ENCODE results near the gene ASMT. TPM values are rescaled to one million over a fixed set of nuclear protein-coding genes. Genes with fewer than 3 reads are reported as not detected.
"Not testable (repeated sequence)": the region's sequence is repeated elsewhere in the genome, so short reads cannot be mapped to it uniquely, and the experiment has no call there.

ASMT gene
- total and polyA plus RNA-seq, 7 donors: 0.14 to 0.99 TPM; not detected in 5

DNA sequence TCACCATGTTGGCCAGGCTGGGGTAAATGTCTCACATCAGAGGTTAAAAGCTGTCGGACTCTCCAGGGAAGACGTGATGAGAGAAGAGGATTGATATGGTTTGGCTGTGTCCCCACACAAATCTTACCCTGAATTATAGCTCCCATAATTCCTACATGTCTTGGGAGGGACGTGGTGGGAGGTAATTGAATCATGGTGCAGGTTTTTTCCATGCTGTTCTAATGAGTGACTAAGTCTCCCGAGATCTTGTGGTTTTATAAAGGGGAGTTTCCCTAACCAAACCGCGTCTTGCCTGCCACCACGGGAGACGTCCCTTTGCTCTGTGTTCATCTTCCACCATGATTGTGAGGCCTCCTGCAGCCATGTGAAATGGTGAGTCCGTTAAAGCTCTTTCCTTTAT, 64.4 kb downstream of the ASMT start:
- intact Hi-C loops (cut with DNase I): no loop called here
- H3K27me3 ChIP-seq (ENCODE audit: insufficient read depth in 3 of 3, low read length in 2 of 3): no peaks in the 10 kb centered on the region
- no peak overlapping the region for H3K27ac ChIP-seq
- no peaks in the 10 kb centered on the region for H3K36me3 ChIP-seq (ENCODE audit: insufficient read depth in 1 of 2, low read depth in 1 of 2)
- DNase-seq (no peak), ATAC-seq (no peak)
- H3K4me1 ChIP-seq: no peaks in the 10 kb centered on the region
- 41 to 50% (median 45%) methylated on average over 9 of the region's 9 CpGs for WGBS, 3 donors
- TF ChIP-seq, protein P1, sequence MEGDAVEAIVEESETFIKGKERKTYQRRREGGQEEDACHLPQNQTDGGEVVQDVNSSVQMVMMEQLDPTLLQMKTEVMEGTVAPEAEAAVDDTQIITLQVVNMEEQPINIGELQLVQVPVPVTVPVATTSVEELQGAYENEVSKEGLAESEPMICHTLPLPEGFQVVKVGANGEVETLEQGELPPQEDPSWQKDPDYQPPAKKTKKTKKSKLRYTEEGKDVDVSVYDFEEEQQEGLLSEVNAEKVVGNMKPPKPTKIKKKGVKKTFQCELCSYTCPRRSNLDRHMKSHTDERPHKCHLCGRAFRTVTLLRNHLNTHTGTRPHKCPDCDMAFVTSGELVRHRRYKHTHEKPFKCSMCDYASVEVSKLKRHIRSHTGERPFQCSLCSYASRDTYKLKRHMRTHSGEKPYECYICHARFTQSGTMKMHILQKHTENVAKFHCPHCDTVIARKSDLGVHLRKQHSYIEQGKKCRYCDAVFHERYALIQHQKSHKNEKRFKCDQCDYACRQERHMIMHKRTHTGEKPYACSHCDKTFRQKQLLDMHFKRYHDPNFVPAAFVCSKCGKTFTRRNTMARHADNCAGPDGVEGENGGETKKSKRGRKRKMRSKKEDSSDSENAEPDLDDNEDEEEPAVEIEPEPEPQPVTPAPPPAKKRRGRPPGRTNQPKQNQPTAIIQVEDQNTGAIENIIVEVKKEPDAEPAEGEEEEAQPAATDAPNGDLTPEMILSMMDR (IDR thresholded peaks at IDR 0.05): no peak
- H3K9me3 ChIP-seq: no peaks in the 10 kb centered on the region
- H3K4me3 ChIP-seq: no peak overlapping the region

DNA sequence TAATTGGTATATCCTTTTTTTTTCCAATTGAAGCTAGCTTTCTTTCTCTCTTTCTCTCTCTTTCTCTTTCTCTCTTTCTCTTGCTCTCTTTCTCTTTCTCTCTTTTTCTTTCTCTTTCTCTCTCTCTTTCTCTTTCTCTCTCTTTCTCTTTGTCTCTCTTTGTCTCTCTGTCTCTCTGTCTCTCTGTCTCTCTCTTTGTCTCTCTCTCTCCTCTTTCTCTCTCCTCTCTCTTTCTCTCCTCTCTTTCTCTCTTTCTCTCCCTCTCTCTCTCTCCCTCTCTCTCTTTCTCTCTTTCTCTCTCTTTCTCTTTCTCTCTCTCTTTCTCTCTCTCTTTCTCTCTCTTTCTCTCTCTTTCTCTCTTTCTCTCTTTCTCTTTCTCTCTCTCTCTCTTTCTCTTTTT, 66.6 kb downstream of the ASMT start:
- TF ChIP-seq, protein P1 (IDR thresholded peaks at IDR 0.05): no peak
- H3K27me3 ChIP-seq (ENCODE audit: insufficient read depth in 3 of 3, low read length in 2 of 3): no peaks in the 10 kb centered on the region
- H3K4me1 ChIP-seq: no peaks in the 10 kb centered on the region
- H3K27ac ChIP-seq: no peak overlapping the region
- intact Hi-C loops (cut with DNase I): no loop called here
- H3K9me3 ChIP-seq: no peaks in the 10 kb centered on the region
- no peak for DNase-seq
- no peaks in the 10 kb centered on the region for H3K36me3 ChIP-seq (ENCODE audit: insufficient read depth in 1 of 2, low read depth in 1 of 2)
- ATAC-seq: no peak
- no peak overlapping the region for H3K4me3 ChIP-seq

DNA sequence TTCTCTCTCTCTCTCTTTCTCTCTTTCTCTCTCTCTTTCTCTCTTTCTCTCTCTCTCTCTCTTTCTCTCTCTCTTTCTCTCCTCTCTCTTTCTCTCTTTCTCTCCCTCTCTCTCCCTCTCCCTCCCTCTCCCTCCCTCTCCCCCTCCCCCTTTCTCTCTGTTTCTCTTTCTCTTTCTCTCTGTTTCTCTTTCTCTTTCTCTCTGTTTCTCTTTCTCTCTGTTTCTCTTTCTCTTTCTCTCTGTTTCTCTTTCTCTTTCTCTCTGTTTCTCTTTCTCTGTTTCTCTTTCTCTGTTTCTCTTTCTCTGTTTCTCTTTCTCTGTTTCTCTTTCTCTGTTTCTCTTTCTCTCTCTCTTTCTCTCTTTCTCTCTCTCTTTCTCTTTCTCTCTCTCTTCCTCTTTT, 67.0 kb downstream of the ASMT start:
- ATAC-seq; H3K4me1 ChIP-seq; H3K9me3 ChIP-seq; DNase-seq; H3K27ac ChIP-seq; intact Hi-C loops (cut with DNase I); H3K36me3 ChIP-seq (ENCODE audit: insufficient read depth in 1 of 2, low read depth in 1 of 2); H3K4me3 ChIP-seq; H3K27me3 ChIP-seq (ENCODE audit: insufficient read depth in 3 of 3, low read length in 2 of 3): not testable (repeated sequence)

DNA sequence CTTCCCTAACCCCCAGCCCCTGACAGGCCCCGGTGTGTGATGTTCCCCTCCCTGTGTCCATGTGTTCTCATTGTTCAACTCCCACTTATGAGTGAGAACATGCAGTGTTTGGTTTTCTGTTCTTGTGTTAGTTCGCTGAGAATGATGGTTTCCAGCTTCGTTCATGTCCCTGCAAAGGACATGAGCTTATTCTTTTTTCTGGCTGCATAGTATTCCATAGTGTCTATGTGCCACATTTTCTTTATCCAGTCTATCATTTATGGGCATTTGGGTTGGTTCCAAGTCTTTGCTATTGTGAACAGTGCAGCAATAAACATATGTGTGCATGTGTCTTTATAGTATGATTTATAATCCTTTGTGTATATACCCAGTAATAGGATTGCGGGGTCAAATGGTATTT, 67.6 kb downstream of the ASMT start:
- intact Hi-C loops (cut with DNase I); H3K4me3 ChIP-seq; H3K4me1 ChIP-seq; H3K36me3 ChIP-seq (ENCODE audit: insufficient read depth in 1 of 2, low read depth in 1 of 2); H3K9me3 ChIP-seq; H3K27ac ChIP-seq; DNase-seq; ATAC-seq; H3K27me3 ChIP-seq (ENCODE audit: insufficient read depth in 3 of 3, low read length in 2 of 3): not testable (repeated sequence)
- WGBS, 3 donors: 87 to 90% (median 88%) methylated on average over 4 of the region's 4 CpGs

DNA sequence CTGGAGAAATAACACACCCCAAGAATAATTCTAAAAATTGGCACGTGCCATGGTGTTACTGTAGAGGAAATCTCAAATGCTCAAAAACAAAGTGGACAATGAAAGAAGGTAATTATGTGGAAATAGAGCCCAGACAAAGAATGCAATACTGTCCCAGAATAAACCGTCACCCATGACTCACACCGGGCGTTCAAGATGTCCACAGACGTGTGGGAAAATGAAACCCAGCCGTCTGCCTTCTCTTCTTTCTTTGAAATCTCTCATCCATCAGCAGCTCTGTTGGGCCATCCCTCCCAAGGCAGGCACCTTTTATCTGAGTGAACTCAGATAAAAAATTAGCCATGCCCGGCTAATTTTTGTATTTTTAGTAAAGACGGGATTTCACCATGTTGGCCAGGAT, 70.0 kb downstream of the ASMT start:
- H3K36me3 ChIP-seq (ENCODE audit: insufficient read depth in 1 of 2, low read depth in 1 of 2); H3K4me3 ChIP-seq; ATAC-seq; intact Hi-C loops (cut with DNase I); H3K9me3 ChIP-seq; DNase-seq; H3K27ac ChIP-seq; H3K4me1 ChIP-seq; H3K27me3 ChIP-seq (ENCODE audit: insufficient read depth in 3 of 3, low read length in 2 of 3): not testable (repeated sequence)
- WGBS, 3 donors: 78 to 86% (median 84%) methylated on average over 3 of the region's 8 CpGs

DNA sequence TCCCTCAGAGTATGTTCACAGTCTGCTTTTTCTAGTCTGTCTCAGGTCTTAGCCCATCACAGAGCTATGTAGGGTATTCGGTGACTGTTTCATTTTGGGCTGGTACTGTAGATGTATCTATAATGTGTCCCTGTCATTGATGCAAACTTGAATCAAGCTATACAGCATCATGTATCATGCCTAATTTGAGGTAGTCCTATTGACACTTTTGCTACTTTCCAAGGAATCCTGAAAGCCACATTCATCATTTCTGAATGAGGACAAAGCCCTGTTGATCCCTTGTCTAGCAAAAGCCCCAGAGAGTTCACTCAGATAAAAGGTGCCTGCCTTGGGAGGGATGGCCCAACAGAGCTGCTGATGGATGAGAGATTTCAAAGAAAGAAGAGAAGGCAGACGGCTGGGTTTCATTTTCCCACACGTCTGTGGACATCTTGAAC, 70.6 kb downstream of the ASMT start:
- 84 to 96% (median 95%) methylated on average over 1 of the region's 3 CpGs for WGBS, 3 donors
- DNase-seq; intact Hi-C loops (cut with DNase I): not testable (repeated sequence)

DNA sequence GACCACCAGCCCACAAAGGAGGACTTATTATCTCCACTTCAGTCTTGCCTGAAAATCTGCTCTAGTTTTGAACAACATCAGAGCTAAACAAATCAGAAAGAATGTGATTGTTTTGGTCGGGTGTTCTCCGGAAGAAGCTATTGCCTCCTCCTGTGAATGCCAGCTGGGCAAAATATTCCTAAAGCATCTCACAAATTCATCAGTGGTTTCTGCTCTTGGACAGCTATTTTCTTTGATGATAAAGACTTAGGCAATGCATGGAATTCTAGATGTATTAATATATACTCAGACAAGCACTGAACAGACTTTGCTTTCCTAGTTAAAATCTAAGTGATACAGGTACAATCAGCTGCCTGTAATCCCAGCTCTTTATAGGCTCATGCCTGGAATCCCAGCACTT, 71.8 kb downstream of the ASMT start:
- DNase-seq: no peak
- TF ChIP-seq, protein P1 (IDR thresholded peaks at IDR 0.05): no peak
- Histone ChIP-seq H3K4me1 (no peaks in the 10 kb centered on the region), H3K27me3 (ENCODE audit: insufficient read depth in 3 of 3, low read length in 2 of 3) (no peaks in the 10 kb centered on the region), H3K27ac (no peak overlapping the region), H3K36me3 (ENCODE audit: insufficient read depth in 1 of 2, low read depth in 1 of 2) (no peaks in the 10 kb centered on the region), H3K4me3 (no peak overlapping the region), H3K9me3 (no peaks in the 10 kb centered on the region)
- no peak for ATAC-seq
- 41 to 56% (median 47%) methylated on average over 2 of the region's 2 CpGs for WGBS, 3 donors
- intact Hi-C loops (cut with DNase I): no loop called here

More for the DNA sequence above, 70.6 kb downstream of the ASMT start:
- not testable (repeated sequence) for H3K4me3 ChIP-seq; H3K27ac ChIP-seq; H3K9me3 ChIP-seq; H3K27me3 ChIP-seq (ENCODE audit: insufficient read depth in 3 of 3, low read length in 2 of 3); H3K36me3 ChIP-seq (ENCODE audit: insufficient read depth in 1 of 2, low read depth in 1 of 2); H3K4me1 ChIP-seq; ATAC-seq

All from psoas muscle (tissue), 8 donors.